ENCODE measurements around the gene ADAMTSL4. TPM values are rescaled to one million over a fixed set of nuclear protein-coding genes. Genes with fewer than 3 reads are reported as not detected.
"Not testable (repeated sequence)": the region's sequence is repeated elsewhere in the genome, so short reads cannot be mapped to it uniquely, and the experiment has no call there.

ADAMTSL4 gene
- total and polyA plus RNA-seq, 2 of the 8 experiments (the other 6 are each of a cell fraction or from before 2014, with no cell fraction given) = 4.2 to 5.4 TPM

DNA sequence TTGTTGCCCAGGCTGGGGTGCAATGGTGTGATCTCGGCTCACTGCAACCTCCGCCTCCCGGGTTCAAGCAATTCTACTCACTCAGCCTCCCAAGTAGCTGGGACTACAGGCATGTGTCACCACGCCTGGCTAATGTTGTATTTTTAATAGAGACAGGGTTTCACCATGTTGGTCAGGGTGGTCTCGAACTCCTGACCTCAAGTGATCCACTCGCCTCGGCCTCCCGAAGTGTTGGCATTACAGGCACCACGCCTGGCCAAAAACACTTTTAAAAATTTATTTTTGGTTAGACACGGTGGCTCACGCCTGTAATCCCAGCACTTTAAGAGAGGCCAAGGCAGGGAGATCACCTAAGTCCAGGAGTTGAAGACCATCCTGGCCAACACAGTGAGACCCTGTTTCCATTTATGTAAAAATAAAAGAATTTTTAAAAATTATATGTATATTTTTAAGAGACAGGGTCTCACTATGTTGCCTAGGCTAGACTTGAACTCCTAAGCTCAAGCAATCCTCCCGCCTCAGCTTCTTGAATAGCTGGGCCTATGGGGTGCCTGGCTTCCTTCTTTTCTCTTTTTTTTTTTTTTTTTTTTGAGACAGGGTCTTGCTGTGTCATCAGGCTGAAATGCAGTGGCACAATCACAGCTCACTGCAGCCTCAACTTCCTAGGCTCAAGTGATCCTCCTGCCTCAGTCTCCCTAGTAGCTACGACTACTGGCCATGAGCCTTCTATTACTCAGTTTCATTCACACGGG is 16.2 kb downstream of the ADAMTSL4 start:
- H4K20me1 ChIP-seq (replicated peaks in 1 of 2; ENCODE audit: control insufficient read depth in 1 of 2, insufficient read depth in 2 of 2, low read length in 2 of 2); H2BK120ac ChIP-seq (replicated peaks; ENCODE audit: low read depth, low read length); H3K79me1 ChIP-seq (ENCODE audit: low read depth, low read length); H3K4me3 ChIP-seq (ENCODE audit: extremely low read depth in 1 of 4, insufficient read depth in 2 of 4, low read depth in 3 of 4, low read length in 4 of 4); H3K56ac ChIP-seq (replicated peaks; ENCODE audit: insufficient read length, low read depth, low read length); H3K9ac ChIP-seq (replicated peaks in 1 of 4; ENCODE audit: extremely low read depth in 1 of 4, low read depth in 3 of 4, low read length in 3 of 4); H2BK15ac ChIP-seq (ENCODE audit: low read length); H2BK20ac ChIP-seq (ENCODE audit: low read length); H4K91ac ChIP-seq (replicated peaks; ENCODE audit: insufficient read length, low read length); H3K27ac ChIP-seq (ENCODE audit: low read depth, low read length); H3K9me3 ChIP-seq (ENCODE audit: insufficient read depth in 2 of 2, low read depth in 1 of 2, low read length in 1 of 2); H3K18ac ChIP-seq (ENCODE audit: extremely low read depth, low read length); H2AK5ac ChIP-seq (ENCODE audit: low read depth, low read length); H3K36me3 ChIP-seq (ENCODE audit: control insufficient read depth in 2 of 4, insufficient read depth in 4 of 4, low read length in 3 of 4); H3K4ac ChIP-seq (replicated peaks; ENCODE audit: insufficient read length, low read depth, low read length); DNase-seq (ENCODE audit: low read depth in 1 of 2, low spot score in 2 of 2); H3K27me3 ChIP-seq (replicated peaks in 1 of 4; ENCODE audit: control insufficient read depth in 3 of 4, extremely low read depth in 1 of 4, insufficient read depth in 3 of 4, low read length in 3 of 4); FAIRE-seq; H2AFZ ChIP-seq (ENCODE audit: low read length); H4K8ac ChIP-seq (ENCODE audit: extremely low read depth, insufficient read depth, low read length); H4K5ac ChIP-seq (ENCODE audit: insufficient read length, low read depth, low read length); H3K14ac ChIP-seq (ENCODE audit: insufficient read length); H2BK5ac ChIP-seq (ENCODE audit: low read depth, low read length); H3K23ac ChIP-seq (ENCODE audit: insufficient read length); H3K23me2 ChIP-seq (ENCODE audit: low read depth, low read length); H3K4me2 ChIP-seq (ENCODE audit: insufficient read depth in 1 of 2, low read depth in 2 of 2, low read length in 2 of 2): not testable (repeated sequence)
- POLR2A ChIA-PET (ENCODE audit: partially characterized antibody) = interaction anchor here (0.6 to 43.7 kb wide), 7 partner anchors 6 to 479 kb away, joined by 3 to 1380 read pairs (median 79); partner anchors contain the start of genes ADAMTSL4, ENSA, FALEC and MCL1
- Histone ChIP-seq H2BK12ac (ENCODE audit: low read depth, low read length) (peak overlapping the region; percentile 51; the same call in 1 of the 2 replicates), H3K4me1 (replicated peaks in 1 of 4; ENCODE audit: control insufficient read depth in 3 of 4, insufficient read depth in 4 of 4, low read length in 3 of 4) (peaks cover 29 to 41% (median 30%) of the 10 kb centered on the region in 4 experiments), H3K79me2 (ENCODE audit: control insufficient read depth in 1 of 2, insufficient read depth in 2 of 2, low read length in 2 of 2) (peaks cover 5 to 55% of the 10 kb centered on the region in 2 experiments; a peak in 3 of 4 replicates)
- 93% methylated on average over 14 of the region's 14 CpGs; no CpG with 5 or more reads in 1 of the 2 experiments for WGBS, 2 experiments (ENCODE audit: extremely low coverage in 1 of 2, insufficient coverage in 1 of 2, insufficient read length in 1 of 2, insufficient replicate concordance in 2 of 2, low coverage in 1 of 2, low lambda C conversion rate in 2 of 2, missing lambda C conversion rate in 1 of 2)
- CTCF ChIA-PET (ENCODE audit: partially characterized antibody) = interaction anchor here (0.8 to 13.7 kb wide), 3 partner anchors 12 to 77 kb away, joined by 3 to 210 read pairs (median 4); no protein-coding TSS in a partner anchor
